Activated naive CD8-positive, alpha-beta T cell (primary cell): Measurements from ENCODE around the gene SFT2D2.

Experiments
- H3K27ac Mint-ChIP-seq: one replicate; pipeline ENCODE4 v1.8.0; 2021; ENCODE audit warnings: mixed read lengths
- H3K27me3 Mint-ChIP-seq: one replicate; pipeline ENCODE4 v1.8.0; 2021; ENCODE audit warnings: mixed read lengths
- H3K36me3 Mint-ChIP-seq: one replicate; pipeline ENCODE4 v1.8.0; 2021; ENCODE audit warnings: mixed read lengths
- H3K4me1 Mint-ChIP-seq: one replicate; pipeline ENCODE4 v1.8.0; 2021; ENCODE audit warnings: low read depth, mixed read lengths
- H3K4me3 Mint-ChIP-seq: one replicate; pipeline ENCODE4 v1.8.0; 2021; ENCODE audit warnings: mild to moderate bottlenecking, mixed read lengths
- H3K9me3 Mint-ChIP-seq: one replicate; pipeline ENCODE4 v1.8.0; 2021; ENCODE audit warnings: low read depth, mixed read lengths

SFT2D2 gene

DNA sequence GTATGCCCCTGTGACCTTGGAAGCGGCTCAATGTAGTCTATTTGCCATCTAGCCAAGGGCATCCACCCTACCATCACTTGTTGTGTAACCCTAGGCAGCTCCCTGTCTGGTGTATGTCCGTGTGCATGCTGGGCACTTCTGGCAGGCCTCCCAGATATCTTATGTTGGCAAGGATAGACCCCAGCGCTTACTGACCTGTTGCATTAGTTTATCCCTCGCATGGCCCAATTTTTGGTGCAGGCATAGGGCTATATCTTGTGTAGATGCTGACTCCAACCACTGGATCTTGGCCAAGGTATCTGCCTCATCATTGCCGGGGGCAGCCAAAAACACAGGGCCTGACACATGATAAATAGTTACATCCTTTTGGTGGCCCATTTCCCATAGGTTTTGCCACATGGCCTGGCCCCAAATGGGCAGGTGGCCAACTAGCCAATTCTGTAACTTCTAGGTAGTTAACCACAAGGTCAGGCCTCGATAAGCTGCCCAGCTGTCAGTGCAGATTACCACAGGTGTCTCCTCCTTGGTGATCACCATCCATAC, 40.9 kb downstream of the SFT2D2 start:
- Mint-ChIP-seq H3K4me3 (no peak overlapping the region), H3K27ac (no peak overlapping the region), H3K27me3 (no peaks in the 10 kb centered on the region), H3K36me3 (peaks cover 21% of the 10 kb centered on the region), H3K4me1 (peaks cover under 1% of the 10 kb centered on the region), H3K9me3 (peaks cover 8% of the 10 kb centered on the region)

DNA sequence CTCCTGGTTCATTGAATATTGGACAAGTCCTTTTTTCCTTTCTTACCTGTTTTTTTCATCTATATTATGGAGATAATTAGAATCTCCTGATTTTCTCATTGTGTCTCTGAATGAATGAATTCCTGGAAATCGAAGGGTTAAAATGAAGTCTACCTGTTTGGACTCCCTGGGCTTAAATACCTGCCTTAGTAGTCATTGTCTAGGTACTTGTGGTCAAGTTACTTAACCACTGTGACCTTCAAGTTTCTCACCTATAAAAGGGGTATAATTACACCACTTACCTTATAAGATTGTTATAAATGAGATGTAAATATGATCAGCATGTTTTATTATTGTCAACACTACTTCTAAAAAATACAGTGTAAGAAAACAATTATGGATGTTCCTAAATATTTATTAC, 45.8 kb downstream of the SFT2D2 start:
- Mint-ChIP-seq H3K9me3 (peaks cover 8% of the 10 kb centered on the region), H3K36me3 (peaks cover 17% of the 10 kb centered on the region), H3K27me3 (no peaks in the 10 kb centered on the region), H3K4me3 (no peak overlapping the region), H3K27ac (no peak overlapping the region), H3K4me1 (no peaks in the 10 kb centered on the region)

DNA sequence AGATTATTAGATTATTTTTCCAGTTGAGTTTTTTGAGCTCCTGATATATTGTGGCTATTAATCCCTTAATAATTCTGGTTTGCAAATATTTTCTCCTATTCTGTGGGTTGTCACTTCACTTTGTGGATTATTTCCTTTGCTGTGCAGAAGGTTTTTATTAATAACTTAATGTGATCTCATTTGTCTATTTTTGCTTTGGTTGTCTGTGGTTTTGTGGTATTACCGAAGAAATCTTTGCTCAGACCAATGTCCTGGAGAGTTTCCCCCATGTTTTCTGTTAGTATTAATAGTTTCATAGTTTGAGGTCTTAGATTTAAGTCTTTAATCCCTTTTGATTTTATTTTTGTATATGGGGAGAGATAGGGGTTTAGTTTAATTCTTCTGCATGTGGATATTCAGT, 47.8 kb downstream of the SFT2D2 start:
- H3K9me3 Mint-ChIP-seq: peaks cover 8% of the 10 kb centered on the region
- H3K4me3 Mint-ChIP-seq: no peak overlapping the region
- no peaks in the 10 kb centered on the region for H3K4me1 Mint-ChIP-seq
- no peak overlapping the region for H3K27ac Mint-ChIP-seq
- peaks cover 24% of the 10 kb centered on the region for H3K36me3 Mint-ChIP-seq
- H3K27me3 Mint-ChIP-seq: no peaks in the 10 kb centered on the region

DNA sequence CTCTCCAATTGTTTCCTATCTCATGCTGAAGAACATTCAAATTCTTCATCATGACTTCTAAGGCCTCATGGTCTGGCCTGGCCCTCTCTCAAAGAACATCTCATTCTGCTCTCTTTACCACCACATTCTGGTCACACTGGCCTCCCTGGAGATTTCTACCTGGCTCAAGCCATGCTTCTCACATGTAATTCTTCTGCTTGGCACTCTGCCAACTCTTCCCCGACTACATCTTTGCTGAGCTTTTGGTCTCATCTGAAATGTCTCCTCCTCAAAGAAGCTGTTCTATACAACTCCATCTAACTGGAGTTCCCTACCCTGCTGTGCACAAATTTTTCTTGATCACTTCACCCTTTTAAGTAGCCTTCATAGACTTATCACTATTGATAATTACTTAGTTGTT, 53.4 kb downstream of the SFT2D2 start:
- H3K4me3 Mint-ChIP-seq: no peak overlapping the region
- no peak overlapping the region for H3K27ac Mint-ChIP-seq
- peaks cover 4% of the 10 kb centered on the region for H3K9me3 Mint-ChIP-seq
- peaks cover 18% of the 10 kb centered on the region for H3K36me3 Mint-ChIP-seq
- no peaks in the 10 kb centered on the region for H3K4me1 Mint-ChIP-seq
- no peaks in the 10 kb centered on the region for H3K27me3 Mint-ChIP-seq

DNA sequence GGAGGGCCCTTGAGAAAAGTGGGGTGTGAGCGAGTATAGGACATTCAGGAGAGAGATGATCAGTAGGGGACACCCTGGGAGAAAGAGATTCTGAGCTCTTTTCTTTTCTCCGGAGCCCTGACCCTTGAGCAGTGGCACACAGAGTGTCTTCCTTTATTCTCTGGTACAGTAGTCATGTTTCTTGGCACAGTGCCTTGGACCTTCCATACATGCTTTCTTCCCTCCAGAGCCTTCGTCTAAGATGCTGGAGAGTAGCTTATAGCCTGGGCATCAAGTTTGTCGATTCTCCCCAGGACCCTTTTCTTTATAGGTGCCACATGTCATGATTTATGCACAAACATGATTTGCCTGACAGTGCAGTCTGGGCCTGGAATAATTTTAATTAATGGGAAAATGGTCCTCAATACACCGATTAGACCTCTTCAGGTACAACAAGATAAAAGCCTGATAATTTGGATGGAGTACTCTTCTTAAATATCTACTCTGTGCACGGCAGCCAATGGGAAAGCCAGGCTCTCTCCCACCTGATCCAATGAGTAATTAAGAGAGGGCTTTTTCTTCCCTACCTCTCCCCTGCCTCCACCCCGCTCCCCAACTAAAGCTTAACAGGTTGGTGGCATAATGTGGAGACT, 54.6 kb downstream of the SFT2D2 start, which contains the start of gene TBX19:
Gene TBX19 (plus strand): TSS at position 582 of the 632 bp plus-strand sequence. CDS start 214 bp downstream, outside the sequence.
- Mint-ChIP-seq H3K4me1 (peaks cover 7% of the 10 kb centered on the region), H3K27me3 (no peaks in the 10 kb centered on the region), H3K4me3 (no peak within 1 kb of the TSS), H3K9me3 (peaks cover 4% of the 10 kb centered on the region), H3K36me3 (peaks cover 18% of the 10 kb centered on the region), H3K27ac (no peak within 1 kb of the TSS)

DNA sequence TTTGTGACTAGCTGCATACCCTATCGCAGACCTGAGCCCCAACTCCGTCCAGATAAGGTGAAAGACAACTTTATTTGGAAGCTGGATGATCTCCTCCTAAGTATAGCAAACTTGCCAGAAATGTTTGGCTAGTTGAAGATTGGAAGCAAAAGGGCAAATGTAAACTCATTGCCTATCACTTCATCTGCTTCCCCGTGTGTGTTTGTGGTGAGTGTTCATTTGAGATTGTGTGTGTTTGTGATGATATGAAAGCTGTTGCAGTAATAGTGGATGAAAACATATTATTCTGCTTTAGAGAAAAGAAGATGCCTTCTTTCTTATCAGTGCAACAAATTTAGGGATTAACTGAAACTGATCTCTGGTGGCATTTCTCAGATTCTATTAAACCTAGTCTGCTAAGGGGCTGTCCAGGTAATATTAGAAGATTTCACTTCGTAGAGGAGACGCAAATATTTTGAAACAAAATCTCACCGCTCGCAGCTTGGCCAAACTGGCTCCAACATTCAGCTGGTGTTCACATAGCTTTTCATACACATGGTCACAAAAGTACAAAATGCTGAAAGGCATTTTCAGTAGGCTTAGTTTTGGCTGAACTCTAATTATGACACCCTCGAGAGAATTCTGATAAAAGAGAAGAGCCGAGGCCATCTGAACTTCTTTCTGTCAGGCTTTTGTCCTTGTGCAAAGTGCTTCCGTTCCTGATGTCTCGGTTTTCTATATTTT, 56.0 kb downstream of the SFT2D2 start:
- H3K4me3 Mint-ChIP-seq: no peak overlapping the region
- H3K27me3 Mint-ChIP-seq: no peaks in the 10 kb centered on the region
- H3K27ac Mint-ChIP-seq: no peak overlapping the region
- peaks cover 16% of the 10 kb centered on the region for H3K4me1 Mint-ChIP-seq
- no peaks in the 10 kb centered on the region for H3K9me3 Mint-ChIP-seq
- peaks cover 13% of the 10 kb centered on the region for H3K36me3 Mint-ChIP-seq

DNA sequence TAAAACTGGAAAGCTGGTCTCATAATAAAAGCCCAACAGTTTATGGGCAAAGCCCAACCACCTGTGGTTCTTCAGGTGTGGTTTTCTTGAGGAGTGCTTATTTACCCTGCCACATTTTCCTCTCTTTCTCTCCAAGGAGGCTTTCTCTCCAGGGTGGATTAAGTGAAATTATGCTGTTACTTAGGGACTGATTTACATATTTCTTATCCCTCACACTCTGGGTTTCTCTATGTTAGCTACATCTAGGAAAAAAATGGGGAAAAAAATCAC, 59.7 kb downstream of the SFT2D2 start:
- Mint-ChIP-seq H3K4me3 (no peak overlapping the region), H3K36me3 (peaks cover 3% of the 10 kb centered on the region), H3K27ac (no peak overlapping the region), H3K4me1 (peaks cover 23% of the 10 kb centered on the region), H3K27me3 (no peaks in the 10 kb centered on the region), H3K9me3 (no peaks in the 10 kb centered on the region)

DNA sequence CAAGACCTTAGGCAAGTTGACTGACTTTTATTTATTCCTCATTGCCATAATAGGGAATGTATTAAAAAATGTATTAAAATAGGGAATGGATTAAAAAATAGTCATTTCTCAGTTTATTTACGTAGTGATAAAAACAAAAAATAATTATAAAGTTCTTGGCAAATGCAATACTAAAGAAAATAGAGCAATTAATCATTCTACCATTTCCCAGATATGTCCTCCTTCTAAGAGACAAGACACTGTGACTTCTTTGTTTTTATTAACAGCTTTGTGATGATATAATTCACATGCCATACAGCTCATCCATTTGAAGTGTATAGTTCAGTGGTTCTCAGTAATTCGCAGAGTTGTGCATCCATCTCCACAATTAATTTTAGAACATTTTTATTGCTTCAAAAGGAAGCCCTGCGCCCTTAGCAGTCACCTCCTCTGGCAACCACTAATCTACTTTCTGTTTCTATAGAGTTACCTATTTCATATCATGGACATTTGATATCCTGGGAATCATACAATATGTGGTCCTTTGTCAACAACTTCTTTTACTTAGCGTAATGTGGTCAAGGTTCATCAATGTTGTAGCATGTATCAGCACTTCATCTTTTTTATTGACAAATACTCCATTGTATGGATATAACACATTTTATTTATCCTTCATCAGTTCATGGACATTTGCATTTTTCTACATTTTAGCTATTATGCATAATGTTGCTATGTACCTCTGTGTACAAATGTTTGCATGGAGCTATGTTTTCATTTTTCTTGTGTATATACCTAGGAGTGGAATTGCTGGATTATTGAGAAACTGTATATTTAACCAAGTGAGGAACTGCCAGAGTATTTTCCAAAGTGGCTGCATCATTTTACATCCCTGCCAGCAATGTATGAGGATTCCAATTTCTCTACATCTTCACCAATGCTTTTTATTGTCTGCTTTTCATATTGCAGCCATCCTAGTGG, 60.4 kb downstream of the SFT2D2 start:
- Mint-ChIP-seq H3K4me3 (no peak overlapping the region), H3K27ac (no peak overlapping the region), H3K36me3 (peaks cover 3% of the 10 kb centered on the region), H3K27me3 (no peaks in the 10 kb centered on the region), H3K4me1 (peaks cover 23% of the 10 kb centered on the region), H3K9me3 (no peaks in the 10 kb centered on the region)

DNA sequence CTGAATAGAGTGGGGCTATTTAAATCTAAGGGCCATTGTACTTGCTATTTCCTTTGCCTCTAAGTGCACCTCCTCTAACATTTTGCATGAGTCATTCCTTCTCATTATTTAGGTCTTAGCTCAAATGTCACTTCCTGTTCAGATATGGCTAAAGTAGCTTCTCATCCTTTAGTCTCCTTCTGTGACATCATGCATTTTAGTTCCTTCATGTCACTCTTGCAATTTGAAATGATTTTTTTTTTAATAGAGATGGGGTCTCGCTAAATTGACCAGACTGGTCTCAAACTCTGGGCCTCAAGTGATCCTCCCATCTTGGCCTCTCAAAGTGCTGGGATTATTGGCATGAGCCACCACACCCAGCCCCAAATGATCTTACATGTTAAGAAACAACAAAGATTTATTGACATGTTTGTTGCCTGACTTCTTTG, 61.4 kb downstream of the SFT2D2 start:
- no peak overlapping the region for H3K4me3 Mint-ChIP-seq
- peaks cover 23% of the 10 kb centered on the region for H3K4me1 Mint-ChIP-seq
- no peaks in the 10 kb centered on the region for H3K36me3 Mint-ChIP-seq
- no peaks in the 10 kb centered on the region for H3K27me3 Mint-ChIP-seq
- no peaks in the 10 kb centered on the region for H3K9me3 Mint-ChIP-seq
- H3K27ac Mint-ChIP-seq: no peak overlapping the region

DNA sequence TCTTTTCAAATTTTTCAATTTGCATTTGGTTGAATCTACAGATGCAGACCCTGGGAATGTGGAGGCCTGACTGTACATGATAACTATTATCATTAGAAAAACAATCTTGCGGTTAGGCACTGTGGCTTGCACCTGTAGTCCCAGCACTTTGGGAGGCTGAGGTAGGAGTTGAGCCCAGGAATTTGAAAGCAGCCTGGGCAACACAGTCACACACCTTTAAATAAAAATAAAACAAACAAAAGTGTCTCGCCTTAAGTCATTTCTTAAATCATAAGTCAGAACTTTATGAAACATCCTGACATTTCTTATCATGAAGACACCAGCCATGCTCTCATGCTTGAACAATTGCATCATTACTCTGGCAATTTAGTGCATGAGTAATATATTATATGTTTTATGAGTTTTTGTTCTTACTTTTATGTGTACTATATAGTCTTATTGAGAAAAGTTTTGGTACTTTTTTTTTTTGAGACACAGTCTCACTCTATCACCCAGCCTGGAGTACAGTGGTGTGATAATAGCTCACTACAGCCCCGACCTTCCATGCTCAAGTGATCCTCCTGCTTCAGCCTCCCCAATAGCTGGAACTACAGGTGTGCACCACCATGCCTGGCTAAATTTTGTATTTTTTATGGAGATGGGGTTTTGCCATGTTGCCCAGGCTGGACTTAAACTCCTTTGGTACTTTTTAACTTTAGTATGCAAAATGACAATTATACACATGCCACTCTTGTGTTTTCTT, 62.7 kb downstream of the SFT2D2 start:
- Mint-ChIP-seq H3K27ac (no peak overlapping the region), H3K4me1 (peaks cover 23% of the 10 kb centered on the region), H3K9me3 (no peaks in the 10 kb centered on the region), H3K4me3 (no peak overlapping the region), H3K27me3 (no peaks in the 10 kb centered on the region), H3K36me3 (peaks cover 3% of the 10 kb centered on the region)

DNA sequence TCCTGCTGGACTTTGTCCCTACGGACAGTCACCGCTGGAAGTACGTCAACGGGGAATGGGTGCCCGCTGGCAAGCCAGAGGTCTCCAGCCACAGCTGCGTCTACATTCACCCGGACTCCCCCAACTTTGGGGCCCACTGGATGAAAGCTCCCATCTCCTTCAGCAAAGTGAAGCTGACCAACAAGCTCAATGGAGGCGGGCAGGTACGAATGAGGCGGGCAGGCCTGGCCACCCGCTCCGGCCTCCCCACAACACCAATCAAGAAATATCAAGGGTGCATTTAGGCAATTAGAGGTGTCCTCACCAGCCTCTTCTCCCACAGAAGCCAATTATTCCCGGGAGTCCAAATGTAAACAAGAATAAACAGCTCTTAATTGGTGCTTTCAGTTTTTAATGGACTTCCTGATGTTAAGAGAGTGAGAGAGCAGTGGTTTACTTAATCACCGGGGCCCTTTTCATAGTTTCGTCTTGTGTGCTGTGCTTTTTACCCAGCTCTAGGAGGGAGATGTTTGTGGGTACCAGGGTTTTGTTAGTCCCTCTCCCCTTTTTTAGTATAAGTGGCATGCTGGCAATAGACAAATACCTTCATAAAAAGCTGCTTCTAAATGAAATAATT, 65.5 kb downstream of the SFT2D2 start:
- peaks cover 3% of the 10 kb centered on the region for H3K36me3 Mint-ChIP-seq
- H3K9me3 Mint-ChIP-seq: no peaks in the 10 kb centered on the region
- no peaks in the 10 kb centered on the region for H3K27me3 Mint-ChIP-seq
- no peak overlapping the region for H3K27ac Mint-ChIP-seq
- peaks cover 12% of the 10 kb centered on the region for H3K4me1 Mint-ChIP-seq
- no peak overlapping the region for H3K4me3 Mint-ChIP-seq

DNA sequence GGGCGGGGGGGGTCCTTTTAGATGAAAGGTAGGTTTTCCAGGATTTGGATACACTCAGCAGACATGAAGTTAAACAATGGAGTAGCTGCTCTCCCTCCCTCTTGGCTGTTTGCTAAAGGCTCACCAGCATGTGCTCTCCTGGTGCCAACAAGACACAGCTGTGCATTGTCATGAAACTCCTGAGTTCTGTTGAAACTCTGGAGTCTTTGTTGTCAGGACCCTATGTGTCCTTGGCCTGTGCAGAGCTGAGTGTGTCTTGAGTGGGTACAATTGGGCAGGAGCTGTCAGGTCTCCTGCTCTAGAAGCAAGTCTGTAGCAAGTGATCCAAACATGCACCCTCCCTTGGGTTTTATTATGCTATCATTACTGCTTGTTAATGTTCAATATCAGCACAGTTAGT, 67.6 kb downstream of the SFT2D2 start:
- H3K27ac Mint-ChIP-seq: no peak overlapping the region

DNA sequence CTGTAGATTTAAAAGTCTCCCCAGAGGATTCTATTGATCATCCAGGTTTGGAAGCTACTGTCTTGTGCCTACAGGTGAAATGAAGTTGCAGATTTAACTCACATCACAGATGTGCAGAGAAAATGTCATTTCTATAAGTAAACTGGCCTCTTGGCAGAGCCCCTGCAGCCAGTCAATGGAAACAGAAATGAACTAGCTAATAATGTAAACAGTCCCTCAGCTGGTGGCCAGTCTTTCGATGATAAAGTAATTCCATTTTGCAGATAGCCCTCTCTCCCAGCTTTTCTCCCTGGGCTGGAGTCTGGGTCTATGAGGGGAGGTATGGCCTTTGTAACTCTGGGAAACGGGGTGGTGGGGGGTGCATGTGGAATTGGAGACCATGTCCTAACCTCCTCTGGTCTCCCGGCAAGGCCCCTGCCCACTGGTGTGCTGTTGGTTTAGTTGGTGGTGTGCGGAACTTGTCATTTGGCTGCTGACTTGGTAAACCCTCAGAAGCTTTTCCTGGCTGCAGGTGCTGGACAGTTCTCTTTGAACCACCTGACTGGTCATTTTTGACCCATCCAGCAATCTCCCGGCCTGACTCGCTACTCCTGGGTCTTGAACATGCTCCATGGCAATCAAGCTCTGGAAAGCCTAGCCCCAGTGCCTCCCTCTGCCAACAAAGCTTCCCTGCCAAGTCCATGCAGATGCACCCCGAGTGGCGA, 69.8 kb downstream of the SFT2D2 start:
- Mint-ChIP-seq H3K9me3 (no peaks in the 10 kb centered on the region), H3K4me3 (no peak overlapping the region), H3K27ac (no peak overlapping the region), H3K27me3 (no peaks in the 10 kb centered on the region), H3K36me3 (peaks cover 5% of the 10 kb centered on the region), H3K4me1 (no peaks in the 10 kb centered on the region)

More for the DNA sequence above, 67.6 kb downstream of the SFT2D2 start:
- H3K4me3 Mint-ChIP-seq: no peak overlapping the region
- no peaks in the 10 kb centered on the region for H3K4me1 Mint-ChIP-seq
- H3K36me3 Mint-ChIP-seq: peaks cover 5% of the 10 kb centered on the region
- no peaks in the 10 kb centered on the region for H3K27me3 Mint-ChIP-seq
- no peaks in the 10 kb centered on the region for H3K9me3 Mint-ChIP-seq
